Lower leg skin (tissue), 3 donors: ENCODE data around the gene DALRD3.

Experiments used
- POLR2A ChIP-seq, 2 donors: fragments of 450-650 bp; IDR thresholded peaks; one replicate each; pipeline ENCODE4 v1.6.1; 2016 to 2017; ENCODE audit warnings: antibody characterized with exemption in 2 of 2, mild to moderate bottlenecking in 1 of 2, moderate library complexity in 1 of 2
- TF ChIP-seq, protein P1 (sequence below), 3 donors: fragments of 450-650 bp; IDR thresholded peaks; one replicate each; pipeline ENCODE4 v1.5.1; 2016; ENCODE audit warnings: antibody characterized with exemption in 3 of 3, mild to moderate bottlenecking in 3 of 3, moderate library complexity in 2 of 3

DNA sequence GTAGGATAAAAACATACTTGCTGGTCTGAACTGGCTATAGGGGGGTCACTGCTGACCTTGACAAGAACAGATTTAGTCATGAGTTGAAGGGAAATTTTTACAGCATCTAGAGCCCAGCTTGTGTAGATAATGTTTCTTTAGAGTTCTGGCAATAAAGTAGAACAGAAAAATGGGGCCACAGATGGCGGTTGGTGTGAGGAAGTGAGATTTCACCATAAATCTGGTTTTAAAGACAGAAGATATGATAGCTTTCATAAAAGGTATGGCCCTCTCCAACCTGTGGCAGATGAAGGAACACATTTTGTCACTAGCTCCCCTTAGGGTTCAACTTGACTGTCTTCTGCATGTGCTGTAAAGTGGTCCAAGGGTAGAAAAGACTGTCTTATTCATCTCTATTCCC is 35.2 kb upstream of the DALRD3 start:
- TF ChIP-seq, protein P1, sequence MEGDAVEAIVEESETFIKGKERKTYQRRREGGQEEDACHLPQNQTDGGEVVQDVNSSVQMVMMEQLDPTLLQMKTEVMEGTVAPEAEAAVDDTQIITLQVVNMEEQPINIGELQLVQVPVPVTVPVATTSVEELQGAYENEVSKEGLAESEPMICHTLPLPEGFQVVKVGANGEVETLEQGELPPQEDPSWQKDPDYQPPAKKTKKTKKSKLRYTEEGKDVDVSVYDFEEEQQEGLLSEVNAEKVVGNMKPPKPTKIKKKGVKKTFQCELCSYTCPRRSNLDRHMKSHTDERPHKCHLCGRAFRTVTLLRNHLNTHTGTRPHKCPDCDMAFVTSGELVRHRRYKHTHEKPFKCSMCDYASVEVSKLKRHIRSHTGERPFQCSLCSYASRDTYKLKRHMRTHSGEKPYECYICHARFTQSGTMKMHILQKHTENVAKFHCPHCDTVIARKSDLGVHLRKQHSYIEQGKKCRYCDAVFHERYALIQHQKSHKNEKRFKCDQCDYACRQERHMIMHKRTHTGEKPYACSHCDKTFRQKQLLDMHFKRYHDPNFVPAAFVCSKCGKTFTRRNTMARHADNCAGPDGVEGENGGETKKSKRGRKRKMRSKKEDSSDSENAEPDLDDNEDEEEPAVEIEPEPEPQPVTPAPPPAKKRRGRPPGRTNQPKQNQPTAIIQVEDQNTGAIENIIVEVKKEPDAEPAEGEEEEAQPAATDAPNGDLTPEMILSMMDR (IDR thresholded peaks at IDR 0.05): no peak
- no peak for TF ChIP-seq POLR2A (IDR thresholded peaks at IDR 0.05)
